SK-N-SH treated with all-trans-retinoic acid at 6 μM for 48 hours (cell line): Measurements from ENCODE around the gene CLIC5.

ENCODE experiments used
- ATAC-seq: fragments of 200-7000 bp; cut with Tn5 transposase; 3 replicates; pipeline ENCODE4 v1.9.1; 2020; ENCODE audit warnings: mild to moderate bottlenecking, moderate library complexity
- ARNTL ChIP-seq: fragments of 450-650 bp; formaldehyde crosslinking; IDR thresholded peaks from 2 replicates; pipeline ENCODE4 v1.5.0; 2020; ENCODE audit warnings: low read depth, mild to moderate bottlenecking, moderate library complexity, borderline replicate concordance
- BACH2 ChIP-seq: fragments of 250-450 bp; sonication (Bioruptor Pico); IDR thresholded peaks from 2 replicates; pipeline ENCODE4 v1.9.0; 2021; ENCODE audit warnings: mild to moderate bottlenecking, borderline replicate concordance
- CREB5 ChIP-seq: fragments of 250-450 bp; sonication (Bioruptor Pico); IDR thresholded peaks from 2 replicates; pipeline ENCODE4 v1.5.1; 2020; ENCODE audit warnings: low read depth, mild to moderate bottlenecking, moderate library complexity
- CSDC2 ChIP-seq: fragments of 250-450 bp; sonication (Bioruptor Pico); IDR thresholded peaks from 2 replicates; pipeline ENCODE4 v1.5.0; 2020; ENCODE audit warnings: mild to moderate bottlenecking, moderate library complexity
- CSRNP3 ChIP-seq: fragments of 250-450 bp; sonication (Bioruptor Pico); IDR thresholded peaks from 2 replicates; pipeline ENCODE4 v1.5.1; 2021; ENCODE audit warnings: mild to moderate bottlenecking, moderate library complexity
- GLIS3 ChIP-seq: fragments of 250-450 bp; sonication (Bioruptor Pico); IDR thresholded peaks from 2 replicates; pipeline ENCODE4 v1.5.0; 2020; ENCODE audit warnings: mild to moderate bottlenecking, moderate library complexity
- ISL1 ChIP-seq: fragments of 250-450 bp; sonication (Bioruptor Pico); IDR thresholded peaks from 2 replicates; pipeline ENCODE4 v2.1.2; 2022; ENCODE audit warnings: mild to moderate bottlenecking, moderate library complexity
- OSR1 ChIP-seq: fragments of 250-450 bp; sonication (Bioruptor Pico); IDR thresholded peaks from 2 replicates; pipeline ENCODE4 v1.8.0; 2022; ENCODE audit warnings: moderate library complexity, mild to moderate bottlenecking, inconsistent platforms
- PPARA ChIP-seq: fragments of 250-450 bp; sonication (Bioruptor Pico); IDR thresholded peaks from 2 replicates; pipeline ENCODE4 v1.5.0; 2020; ENCODE audit warnings: mild to moderate bottlenecking, borderline replicate concordance
- RARB ChIP-seq: fragments of 250-450 bp; sonication (Bioruptor Pico); IDR thresholded peaks from 2 replicates; pipeline ENCODE4 v1.8.0; 2021; ENCODE audit warnings: mild to moderate bottlenecking, moderate library complexity
- SNAI2 ChIP-seq: fragments of 250-450 bp; sonication (Bioruptor Pico); IDR thresholded peaks from 2 replicates; pipeline ENCODE4 v1.5.0; 2020; ENCODE audit warnings: mild to moderate bottlenecking, moderate library complexity
- TCF4 ChIP-seq: fragments of 250-450 bp; sonication (Bioruptor Pico); IDR thresholded peaks from 2 replicates; pipeline ENCODE4 v1.8.0; 2021; ENCODE audit warnings: mild to moderate bottlenecking, moderate library complexity, borderline replicate concordance
- TOX ChIP-seq: fragments of 250-450 bp; sonication (Bioruptor Pico); IDR thresholded peaks from 2 replicates; pipeline ENCODE4 v1.8.0; 2021; ENCODE audit warnings: mild to moderate bottlenecking, moderate library complexity, borderline replicate concordance
- TSHZ2 ChIP-seq: fragments of 250-450 bp; sonication (Bioruptor Pico); IDR thresholded peaks from 2 replicates; pipeline ENCODE4 v1.5.0; 2020; ENCODE audit warnings: mild to moderate bottlenecking, moderate library complexity
- ZC3H10 ChIP-seq: fragments of 250-450 bp; sonication (Bioruptor Pico); IDR thresholded peaks from 2 replicates; pipeline ENCODE4 v1.5.1; 2021; ENCODE audit warnings: mild to moderate bottlenecking, moderate library complexity
- ZFP3 ChIP-seq: fragments of 250-450 bp; sonication (Bioruptor Pico); IDR thresholded peaks from 2 replicates; pipeline ENCODE4 v1.5.0; 2020; ENCODE audit warnings: mild to moderate bottlenecking, moderate library complexity
- ZFP30 ChIP-seq: fragments of 450-650 bp; formaldehyde crosslinking; IDR thresholded peaks from 2 replicates; pipeline ENCODE4 v1.5.0; 2022; ENCODE audit warnings: mild to moderate bottlenecking, moderate library complexity
- ZNF565 ChIP-seq: fragments of 450-650 bp; formaldehyde crosslinking; conservative IDR thresholded peaks from 2 replicates; pipeline ENCODE4 v1.5.0; 2020; ENCODE audit warnings: low read depth, mild to moderate bottlenecking, moderate library complexity
- ZNF70 ChIP-seq: fragments of 450-650 bp; formaldehyde crosslinking; IDR thresholded peaks from 2 replicates; pipeline ENCODE4 v1.5.0; 2020; ENCODE audit warnings: mild to moderate bottlenecking, moderate library complexity
- ZNF8 ChIP-seq: fragments of 450-650 bp; formaldehyde crosslinking; IDR thresholded peaks from 2 replicates; pipeline ENCODE4 v1.5.0; 2020; ENCODE audit warnings: mild to moderate bottlenecking, moderate library complexity

Gene CLIC5

GRCh38 chr6:45979311-45979710 lies 36.3 kb downstream of the CLIC5 start:
- no peak for ATAC-seq
- TF ChIP-seq ZFP30 (CRISPR knock-in tag) (no peak), RARB (CRISPR knock-in tag) (no peak), PPARA (CRISPR knock-in tag) (no peak)
- TF ChIP-seq, all 23 proteins: peak for 0

- TF ChIP-seq CSDC2 (CRISPR knock-in tag) = no peak
- no peak for TF ChIP-seq TSHZ2 (CRISPR knock-in tag)
- no peak for TF ChIP-seq ISL1 (CRISPR knock-in tag)
- TF ChIP-seq ZFP3 (CRISPR knock-in tag) = no peak
- no peak for TF ChIP-seq CSRNP3 (CRISPR knock-in tag)
- TF ChIP-seq ZFP30 (CRISPR knock-in tag) = no peak
- no peak for ATAC-seq
Observed at GRCh38 chr6:45974596-45974995, 41.1 kb downstream of the CLIC5 start.

GRCh38 chr6:45972795-45973503 lies 42.7 kb downstream of the CLIC5 start:
- ATAC-seq = no peak
- no peak for TF ChIP-seq ZNF70 (CRISPR knock-in tag)
- no peak for TF ChIP-seq ARNTL
- TF ChIP-seq GLIS3 (CRISPR knock-in tag) = no peak
- TF ChIP-seq ZNF8 (CRISPR knock-in tag) = no peak
- no peak for TF ChIP-seq ISL1 (CRISPR knock-in tag)
- TF ChIP-seq OSR1 (CRISPR knock-in tag) = no peak
- no peak for TF ChIP-seq CREB5
- TF ChIP-seq TOX = no peak
- no peak for TF ChIP-seq CSRNP3 (CRISPR knock-in tag)

- no peak for ATAC-seq
- no peak for TF ChIP-seq BACH2 (CRISPR knock-in tag)
Observed at GRCh38 chr6:45971287-45971686, 44.4 kb downstream of the CLIC5 start.

GRCh38 chr6:45970326-45970725 lies 45.3 kb downstream of the CLIC5 start:
- TF ChIP-seq ARNTL = no peak
- no peak for TF ChIP-seq CSDC2 (CRISPR knock-in tag)
- no peak for TF ChIP-seq ZNF565
- TF ChIP-seq ZNF8 (CRISPR knock-in tag) = no peak
- no peak for TF ChIP-seq ZC3H10 (CRISPR knock-in tag)
- no peak for TF ChIP-seq GLIS3 (CRISPR knock-in tag)
- no peak for TF ChIP-seq TOX
- no peak for TF ChIP-seq SNAI2 (CRISPR knock-in tag)
- TF ChIP-seq TCF4 (CRISPR knock-in tag) = no peak
- TF ChIP-seq PPARA (CRISPR knock-in tag) = no peak
- no peak for TF ChIP-seq CREB5
- no peak for TF ChIP-seq CSRNP3 (CRISPR knock-in tag)
- TF ChIP-seq OSR1 (CRISPR knock-in tag) = no peak
- TF ChIP-seq, all 23 proteins: peak for 0
- no peak for ATAC-seq
